GM12878 (cell line): Measurements from ENCODE around the gene CRYBB2. TPM values are rescaled to one million over a fixed set of nuclear protein-coding genes. Genes with fewer than 3 reads are reported as not detected.

Experiments
- ATAC-seq: fragments of 200-7000 bp; cut with Tn5 transposase; 3 replicates; pipeline ENCODE4 v1.9.1; 2020; ENCODE audit warnings: mild to moderate bottlenecking, moderate library complexity
- BruUV-seq: library from RNA; stranded (reverse); fragments of 400-500 nt; replicated peaks from 2 replicates; lab custom pipeline; 2021; lab: Mats Ljungman, UMichigan
- CTCF ChIA-PET: fragments of 300-600 bp; sonication (Branson Sonifier 250); formaldehyde crosslinking; extraction: SDS; loops from one replicate; lab custom pipeline; 2021; ENCODE audit warnings: inconsistent platforms; lab: Yijun Ruan, JAX
- POLR2A ChIA-PET: fragments of 350-600 bp; formaldehyde crosslinking; extraction: SDS; loops from one replicate; lab custom pipeline; 2021; ENCODE audit warnings: inconsistent platforms; lab: Charles Lee
- RAD21 ChIA-PET: fragments of 300-600 bp; sonication (Branson Sonifier 250); formaldehyde crosslinking; loops from one replicate; lab custom pipeline; 2023; ENCODE audit warnings: antibody characterized with exemption; ENCODE audit not compliant: unreplicated experiment; lab: Charles Lee
- SMC1A ChIA-PET: fragments of 300-600 bp; sonication (Branson Sonifier 250); formaldehyde crosslinking; loops from one replicate; lab custom pipeline; 2023; ENCODE audit not compliant: unreplicated experiment, uncharacterized antibody; lab: Charles Lee
- DNase-seq: peaks from one replicate; pipeline ENCODE4 v3.0.0-alpha.2; 2011; ENCODE audit warnings: low read depth, low spot score
- FAIRE-seq: peaks from 3 replicates; lab custom pipeline; 2011; peaks lifted over from hg19 to GRCh38; lab: Jason Lieb, UNC
- H2AFZ ChIP-seq: 2 replicates; pipeline ENCODE4 v1.6.0; 2011; ENCODE audit warnings: low read depth, low read length, control low read depth; ENCODE audit not compliant: control insufficient read depth
- H3K27ac ChIP-seq: 2 replicates; pipeline ENCODE4 v1.5.1; 2011; ENCODE audit warnings: control low read depth; ENCODE audit not compliant: control insufficient read depth, insufficient read depth
- H3K27me3 ChIP-seq, 2 experiments: replicated peaks in 1 of 2; 2 replicates each; pipeline versions ENCODE4 v1.6.0 to v1.6.1; 2011; ENCODE audit warnings: low read length in 1 of 2; ENCODE audit not compliant: control insufficient read depth in 2 of 2, insufficient read depth in 2 of 2
- H3K36me3 ChIP-seq, 2 experiments: 2 replicates each; pipeline ENCODE4 v1.5.1; 2011; ENCODE audit warnings: low read length in 1 of 2; ENCODE audit not compliant: control insufficient read depth in 2 of 2, insufficient read depth in 2 of 2
- H3K4me1 ChIP-seq: 2 replicates; pipeline ENCODE4 v1.6.1; 2011; ENCODE audit warnings: mild to moderate bottlenecking, low read length, moderate library complexity, mixed read lengths; ENCODE audit not compliant: control insufficient read depth, insufficient read depth
- H3K4me2 ChIP-seq: 2 replicates; pipeline ENCODE4 v1.6.0; 2011; ENCODE audit warnings: control low read depth; ENCODE audit not compliant: control insufficient read depth, insufficient read depth
- H3K4me3 ChIP-seq: fragments of 200-600 bp; sonication (generic); 2 replicates; pipeline ENCODE4 v1.5.1; 2016
- H3K79me2 ChIP-seq: 2 replicates; pipeline ENCODE4 v1.6.0; 2011; ENCODE audit warnings: low read length; ENCODE audit not compliant: control insufficient read depth, insufficient read depth
- H3K9ac ChIP-seq: 2 replicates; pipeline ENCODE4 v1.8.0; 2011; ENCODE audit warnings: low read length, control low read depth, mixed read lengths; ENCODE audit not compliant: control insufficient read depth, insufficient read depth
- H3K9me3 ChIP-seq: replicated peaks from 3 replicates; pipeline ENCODE4 v1.5.1; 2011; ENCODE audit warnings: mild to moderate bottlenecking, low read length; ENCODE audit not compliant: control insufficient read depth, insufficient read depth
- H4K20me1 ChIP-seq: 2 replicates; pipeline ENCODE4 v1.6.0; 2011; ENCODE audit not compliant: control insufficient read depth, insufficient read depth
- ATF7 ChIP-seq: fragments of 450-650 bp; IDR thresholded peaks from 2 replicates; pipeline ENCODE4 v1.6.1; 2016; ENCODE audit warnings: low read depth, mild to moderate bottlenecking
- CBX5 ChIP-seq: sonication (generic); IDR thresholded peaks from 2 replicates; pipeline ENCODE4 v1.6.1; 2016; ENCODE audit warnings: low read depth, moderate library complexity, mild to moderate bottlenecking, inconsistent platforms
- DPF2 ChIP-seq: fragments of 450-650 bp; IDR thresholded peaks from 2 replicates; pipeline ENCODE4 v1.6.1; 2017; ENCODE audit warnings: mild to moderate bottlenecking
- KLF5 ChIP-seq: fragments of 450-650 bp; IDR thresholded peaks from 2 replicates; pipeline ENCODE4 v1.6.1; 2014; ENCODE audit warnings: mild to moderate bottlenecking; ENCODE audit not compliant: partially characterized antibody
- MTA2 ChIP-seq: fragments of 450-650 bp; IDR thresholded peaks from 2 replicates; pipeline ENCODE4 v1.6.1; 2016; ENCODE audit warnings: low read depth, mild to moderate bottlenecking, moderate library complexity
- SREBF2 ChIP-seq: IDR thresholded peaks from 2 replicates; pipeline ENCODE4 v1.6.1; 2012; ENCODE audit warnings: mild to moderate bottlenecking, low read length
- TCF12 ChIP-seq: IDR thresholded peaks from 2 replicates; pipeline ENCODE4 v1.6.1; 2011; ENCODE audit warnings: low read depth, mild to moderate bottlenecking, low read length
- WRNIP1 ChIP-seq: IDR thresholded peaks from 2 replicates; pipeline ENCODE4 v1.6.1; 2011; ENCODE audit warnings: low read depth, low read length, improper control_type of control experiment, borderline replicate concordance
- YBX1 ChIP-seq: fragments of 450-650 bp; IDR thresholded peaks from 2 replicates; pipeline ENCODE4 v1.6.1; 2016; ENCODE audit warnings: antibody characterized with exemption
- ZBED1 ChIP-seq: IDR thresholded peaks from 2 replicates; pipeline ENCODE4 v1.6.1; 2016; ENCODE audit warnings: borderline replicate concordance
- ZNF217 ChIP-seq: fragments of 450-650 bp; IDR thresholded peaks from 2 replicates; pipeline ENCODE4 v1.6.1; 2017; ENCODE audit warnings: antibody characterized with exemption, mild to moderate bottlenecking
- ZNF622 ChIP-seq: fragments of 450-650 bp; IDR thresholded peaks from 2 replicates; pipeline ENCODE4 v1.6.1; 2017; ENCODE audit warnings: mild to moderate bottlenecking, inconsistent platforms
- ZZZ3 ChIP-seq: IDR thresholded peaks from 2 replicates; pipeline ENCODE4 v1.6.1; 2011; ENCODE audit warnings: low read depth; ENCODE audit not compliant: control insufficient read depth, insufficient read length
- WGBS: methylation state at CpG from one replicate; pipeline ENCODE4 v1.1.6; 2016; ENCODE audit warnings: low lambda C conversion rate; ENCODE audit not compliant: insufficient replicate concordance, insufficient coverage; ENCODE audit errors: missing lambda C conversion rate; 5-methylcytosine and 5-hydroxymethylcytosine counted together
- in situ Hi-C: fragments of 300-500 bp; cut with MboI; formaldehyde crosslinking; loops from 9 replicates; pipeline ENCODE4 v1.14.3; 2018; ENCODE audit warnings: mixed read lengths
- intact Hi-C: fragments of 100-400 bp; cut with micrococcal nuclease; formaldehyde crosslinking; loops from one replicate; pipeline ENCODE4 v1.14.2; 2022; ENCODE audit not compliant: unreplicated experiment
- polyA plus RNA-seq, 11 experiments: library from polyadenylated mRNA; depleted of rRNA in 4 of 11; unstranded in 6 of 11; stranded (reverse) in 5 of 11; fragments of >200 nt; fragmentation: Nextera tagmentation in 4 of 11; fragmentation: Illumina TruSeq in 1 of 11; extraction: Ambion mirVana in 4 of 11; extraction: Trizol in 1 of 11; gene quantifications; 1 replicate in 1 of 11; 2 replicates in 10 of 11; pipeline versions ENCODE4 v1.2.1 to v1.2.3, GENCODE V29; 2011 to 2016; ENCODE audit warnings: inconsistent platforms in 2 of 11, missing spikeins in 2 of 11, low read depth in 1 of 11
- total RNA-seq, 4 experiments: library from RNA; depleted of rRNA in 3 of 4; stranded (reverse); fragments of >200 nt in 3 of 4; fragmentation: Illumina TruSeq in 1 of 4; extraction: Trizol in 1 of 4; gene quantifications; 2 replicates each; pipeline versions ENCODE4 v1.2.1 to v1.2.3, GENCODE V29; 2013 to 2021
- TF ChIP-seq, protein P1 (sequence below): IDR thresholded peaks from 2 replicates; pipeline ENCODE4 v1.6.1; 2012; ENCODE audit warnings: improper control_type of control experiment, low read depth, low read length; ENCODE audit not compliant: insufficient replicate concordance

CRYBB2 gene
- total and polyA plus RNA-seq, 10 of the 15 experiments (the other 5 are each of a cell fraction or from before 2014, with no cell fraction given) = not detected

GRCh38 chr22:25176175-25176574 is 43.3 kb upstream of the CRYBB2 start:
- DNase-seq (no peak), ATAC-seq (no peak), FAIRE-seq (no peak)
- H2AFZ ChIP-seq = no peak overlapping the region
- in situ Hi-C loops = no loop called here
- intact Hi-C loops = no loop called here
- no peak overlapping the region for H3K4me2 ChIP-seq
- H3K79me2 ChIP-seq = no peaks in the 10 kb centered on the region
- H3K4me3 ChIP-seq = no peak overlapping the region
- no peaks in the 10 kb centered on the region; a peak in 1 of 4 replicates for H3K27me3 ChIP-seq
- H3K9ac ChIP-seq = no peak overlapping the region
- RAD21 ChIA-PET = interaction anchor here (1.5 kb wide), 1 partner anchor 95 kb away, joined by 3 read pairs; no protein-coding TSS in a partner anchor
- WGBS = 54% methylated on average over 6 of the region's 6 CpGs
- no peak overlapping the region for H3K27ac ChIP-seq
- no peaks in the 10 kb centered on the region for H3K4me1 ChIP-seq
- no TSS peak for BruUV-seq
- H4K20me1 ChIP-seq = no peaks in the 10 kb centered on the region
- TF ChIP-seq MTA2 (no peak), SREBF2 (no peak), ZZZ3 (no peak), ZNF217 (no peak), YBX1 (no peak), ZBED1 (no peak), KLF5 (no peak)
- H3K9me3 ChIP-seq = no peaks in the 10 kb centered on the region; the same call in 2 of the 3 replicates
- H3K36me3 ChIP-seq = no peaks in the 10 kb centered on the region
- CTCF ChIA-PET = interaction anchor here (0.8 to 1.2 kb wide), 2 partner anchors 96 to 158 kb away, joined by 3 to 5 read pairs; no protein-coding TSS in a partner anchor
- POLR2A ChIA-PET = no interaction called here
- SMC1A ChIA-PET = interaction anchor here (0.9 to 1.0 kb wide), 4 partner anchors 64 to 94 kb away, joined by 3 to 4 read pairs (median 3); no protein-coding TSS in a partner anchor

GRCh38 chr22:25176799-25177198 is 42.6 kb upstream of the CRYBB2 start:
- in situ Hi-C loops = no loop called here
- FAIRE-seq (no peak), ATAC-seq (no peak), DNase-seq (no peak)
- no peak overlapping the region for H3K4me3 ChIP-seq
- H3K9ac ChIP-seq = no peak overlapping the region
- no peak overlapping the region for H3K4me2 ChIP-seq
- WGBS = 15% methylated on average over 3 of the region's 3 CpGs
- H3K36me3 ChIP-seq = no peaks in the 10 kb centered on the region
- SMC1A ChIA-PET = interaction anchor here (0.9 to 1.0 kb wide), 3 partner anchors 65 to 94 kb away, joined by 3 read pairs; no protein-coding TSS in a partner anchor
- no peaks in the 10 kb centered on the region; the same call in 2 of the 3 replicates for H3K9me3 ChIP-seq
- TF ChIP-seq CBX5 (no peak), TCF12 (no peak), WRNIP1 (no peak), ATF7 (no peak), DPF2 (no peak), ZNF622 (no peak)
- TF ChIP-seq, protein P1, sequence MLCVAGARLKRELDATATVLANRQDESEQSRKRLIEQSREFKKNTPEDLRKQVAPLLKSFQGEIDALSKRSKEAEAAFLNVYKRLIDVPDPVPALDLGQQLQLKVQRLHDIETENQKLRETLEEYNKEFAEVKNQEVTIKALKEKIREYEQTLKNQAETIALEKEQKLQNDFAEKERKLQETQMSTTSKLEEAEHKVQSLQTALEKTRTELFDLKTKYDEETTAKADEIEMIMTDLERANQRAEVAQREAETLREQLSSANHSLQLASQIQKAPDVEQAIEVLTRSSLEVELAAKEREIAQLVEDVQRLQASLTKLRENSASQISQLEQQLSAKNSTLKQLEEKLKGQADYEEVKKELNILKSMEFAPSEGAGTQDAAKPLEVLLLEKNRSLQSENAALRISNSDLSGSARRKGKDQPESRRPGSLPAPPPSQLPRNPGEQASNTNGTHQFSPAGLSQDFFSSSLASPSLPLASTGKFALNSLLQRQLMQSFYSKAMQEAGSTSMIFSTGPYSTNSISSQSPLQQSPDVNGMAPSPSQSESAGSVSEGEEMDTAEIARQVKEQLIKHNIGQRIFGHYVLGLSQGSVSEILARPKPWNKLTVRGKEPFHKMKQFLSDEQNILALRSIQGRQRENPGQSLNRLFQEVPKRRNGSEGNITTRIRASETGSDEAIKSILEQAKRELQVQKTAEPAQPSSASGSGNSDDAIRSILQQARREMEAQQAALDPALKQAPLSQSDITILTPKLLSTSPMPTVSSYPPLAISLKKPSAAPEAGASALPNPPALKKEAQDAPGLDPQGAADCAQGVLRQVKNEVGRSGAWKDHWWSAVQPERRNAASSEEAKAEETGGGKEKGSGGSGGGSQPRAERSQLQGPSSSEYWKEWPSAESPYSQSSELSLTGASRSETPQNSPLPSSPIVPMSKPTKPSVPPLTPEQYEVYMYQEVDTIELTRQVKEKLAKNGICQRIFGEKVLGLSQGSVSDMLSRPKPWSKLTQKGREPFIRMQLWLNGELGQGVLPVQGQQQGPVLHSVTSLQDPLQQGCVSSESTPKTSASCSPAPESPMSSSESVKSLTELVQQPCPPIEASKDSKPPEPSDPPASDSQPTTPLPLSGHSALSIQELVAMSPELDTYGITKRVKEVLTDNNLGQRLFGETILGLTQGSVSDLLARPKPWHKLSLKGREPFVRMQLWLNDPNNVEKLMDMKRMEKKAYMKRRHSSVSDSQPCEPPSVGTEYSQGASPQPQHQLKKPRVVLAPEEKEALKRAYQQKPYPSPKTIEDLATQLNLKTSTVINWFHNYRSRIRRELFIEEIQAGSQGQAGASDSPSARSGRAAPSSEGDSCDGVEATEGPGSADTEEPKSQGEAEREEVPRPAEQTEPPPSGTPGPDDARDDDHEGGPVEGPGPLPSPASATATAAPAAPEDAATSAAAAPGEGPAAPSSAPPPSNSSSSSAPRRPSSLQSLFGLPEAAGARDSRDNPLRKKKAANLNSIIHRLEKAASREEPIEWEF = no peak
- no peak overlapping the region for H3K27ac ChIP-seq
- no peak overlapping the region for H2AFZ ChIP-seq
- BruUV-seq = no TSS peak
- no peaks in the 10 kb centered on the region for H3K79me2 ChIP-seq
- CTCF ChIA-PET = interaction anchor here (0.8 to 1.2 kb wide), 2 partner anchors 97 to 157 kb away, joined by 3 to 5 read pairs; no protein-coding TSS in a partner anchor
- H3K27me3 ChIP-seq = no peaks in the 10 kb centered on the region; a peak in 1 of 4 replicates
- intact Hi-C loops = no loop called here
- no peaks in the 10 kb centered on the region for H4K20me1 ChIP-seq
- POLR2A ChIA-PET = no interaction called here
- RAD21 ChIA-PET = interaction anchor here (1.5 kb wide), 1 partner anchor 95 kb away, joined by 3 read pairs; no protein-coding TSS in a partner anchor
- no peaks in the 10 kb centered on the region for H3K4me1 ChIP-seq
